ENCODE data around the gene CCL1. TPM values are rescaled to one million over a fixed set of nuclear protein-coding genes. Genes with fewer than 3 reads are reported as not detected.

Gene CCL1
- total and polyA plus RNA-seq, 4 experiments from 2014 or later = not detected

- Mint-ChIP-seq H3K4me3 (no peak overlapping the region), H3K4me1 (no peaks in the 10 kb centered on the region), H3K36me3 (no peaks in the 10 kb centered on the region), H3K27ac (peak overlapping the region in 1 of 7 donors; percentile 65), H3K9me3 (no peaks in the 10 kb centered on the region), H3K27me3 (peaks cover 3 to 4% of the 10 kb centered on the region in 2 donors)
- H3K27me3 ChIP-seq (ENCODE audit: insufficient read depth, low read length) = no peaks in the 10 kb centered on the region
- no peak overlapping the region for H3K27ac ChIP-seq (ENCODE audit: low read depth, low read length)
- intact Hi-C loops (cut with micrococcal nuclease) = no loop called here
- H3K9me3 ChIP-seq (ENCODE audit: control insufficient read depth in 1 of 2, low read length in 2 of 2) = no peaks in the 10 kb centered on the region
- ChIA-PET POLR2A (ENCODE audit: partially characterized antibody) (no interaction called here), CTCF (ENCODE audit: partially characterized antibody) (no interaction called here)
- H3K36me3 ChIP-seq (ENCODE audit: insufficient read depth, low read length) = no peaks in the 10 kb centered on the region
- H3K4me1 ChIP-seq (ENCODE audit: insufficient read depth, low read length) = no peaks in the 10 kb centered on the region
- DNase-seq = no peak
- no peak overlapping the region for H3K4me3 ChIP-seq (ENCODE audit: low read length in 2 of 2)
Observed at GRCh38 chr17:34401165-34401564, 38.1 kb upstream of the CCL1 start.

GRCh38 chr17:34400301-34400931 is 37.4 kb upstream of the CCL1 start:
- Histone ChIP-seq H3K4me1 (ENCODE audit: insufficient read depth, low read length) (no peaks in the 10 kb centered on the region), H3K27me3 (ENCODE audit: insufficient read depth, low read length) (no peaks in the 10 kb centered on the region), H3K27ac (ENCODE audit: low read depth, low read length) (no peak overlapping the region), H3K9me3 (ENCODE audit: control insufficient read depth in 1 of 2, low read length in 2 of 2) (no peaks in the 10 kb centered on the region), H3K36me3 (ENCODE audit: insufficient read depth, low read length) (no peaks in the 10 kb centered on the region), H3K4me3 (ENCODE audit: low read length in 2 of 2) (no peak overlapping the region)
- no peak overlapping the region for H3K27ac Mint-ChIP-seq
- no peak overlapping the region for H3K4me3 Mint-ChIP-seq
- ChIA-PET POLR2A (ENCODE audit: partially characterized antibody) (no interaction called here), CTCF (ENCODE audit: partially characterized antibody) (no interaction called here)
- intact Hi-C loops (cut with micrococcal nuclease) = no loop called here
- H3K9me3 Mint-ChIP-seq = no peaks in the 10 kb centered on the region
- no peak for DNase-seq
- no peaks in the 10 kb centered on the region for H3K36me3 Mint-ChIP-seq
- H3K4me1 Mint-ChIP-seq = no peaks in the 10 kb centered on the region
- H3K27me3 Mint-ChIP-seq = peaks cover 3 to 4% of the 10 kb centered on the region in 2 donors

GRCh38 chr17:34399725-34400124 is 36.7 kb upstream of the CCL1 start:
- Mint-ChIP-seq H3K9me3 (no peaks in the 10 kb centered on the region), H3K27me3 (peaks cover 3 to 6% of the 10 kb centered on the region in 2 donors), H3K4me3 (no peak overlapping the region), H3K27ac (no peak overlapping the region), H3K4me1 (no peaks in the 10 kb centered on the region), H3K36me3 (no peaks in the 10 kb centered on the region)
- no peaks in the 10 kb centered on the region for H3K36me3 ChIP-seq (ENCODE audit: insufficient read depth, low read length)
- CTCF ChIA-PET (ENCODE audit: partially characterized antibody) = interaction anchor here (0.8 kb wide), 1 partner anchor 12 kb away, joined by 3 read pairs; no protein-coding TSS in a partner anchor
- no peak overlapping the region for H3K27ac ChIP-seq (ENCODE audit: low read depth, low read length)
- POLR2A ChIA-PET (ENCODE audit: partially characterized antibody) = no interaction called here
- DNase-seq = no peak
- no peaks in the 10 kb centered on the region for H3K9me3 ChIP-seq (ENCODE audit: control insufficient read depth in 1 of 2, low read length in 2 of 2)
- no peaks in the 10 kb centered on the region for H3K4me1 ChIP-seq (ENCODE audit: insufficient read depth, low read length)
- H3K27me3 ChIP-seq (ENCODE audit: insufficient read depth, low read length) = no peaks in the 10 kb centered on the region
- no peak overlapping the region for H3K4me3 ChIP-seq (ENCODE audit: low read length in 2 of 2)
- intact Hi-C loops (cut with micrococcal nuclease) = no loop called here

GRCh38 chr17:34398990-34399389 is 36.0 kb upstream of the CCL1 start:
- Mint-ChIP-seq H3K4me1 (no peaks in the 10 kb centered on the region), H3K36me3 (no peaks in the 10 kb centered on the region), H3K27me3 (peaks cover 3 to 6% of the 10 kb centered on the region in 2 donors), H3K4me3 (no peak overlapping the region), H3K27ac (no peak overlapping the region), H3K9me3 (no peaks in the 10 kb centered on the region)
- intact Hi-C loops (cut with micrococcal nuclease) = no loop called here
- H3K9me3 ChIP-seq (ENCODE audit: control insufficient read depth in 1 of 2, low read length in 2 of 2) = no peaks in the 10 kb centered on the region
- H3K4me1 ChIP-seq (ENCODE audit: insufficient read depth, low read length) = no peaks in the 10 kb centered on the region
- DNase-seq = no peak
- ChIA-PET CTCF (ENCODE audit: partially characterized antibody) (interaction anchor here (0.8 to 1.0 kb wide), 2 partner anchors 12 to 38 kb away, joined by 3 read pairs; no protein-coding TSS in a partner anchor), POLR2A (ENCODE audit: partially characterized antibody) (no interaction called here)
- no peak overlapping the region for H3K4me3 ChIP-seq (ENCODE audit: low read length in 2 of 2)
- H3K27me3 ChIP-seq (ENCODE audit: insufficient read depth, low read length) = no peaks in the 10 kb centered on the region
- H3K27ac ChIP-seq (ENCODE audit: low read depth, low read length) = no peak overlapping the region
- no peaks in the 10 kb centered on the region for H3K36me3 ChIP-seq (ENCODE audit: insufficient read depth, low read length)

GRCh38 chr17:34397265-34397664 is 34.2 kb upstream of the CCL1 start:
- CTCF ChIA-PET (ENCODE audit: partially characterized antibody) = no interaction called here
- Histone ChIP-seq H3K9me3 (ENCODE audit: control insufficient read depth in 1 of 2, low read length in 2 of 2) (no peaks in the 10 kb centered on the region), H3K4me1 (ENCODE audit: insufficient read depth, low read length) (no peaks in the 10 kb centered on the region), H3K27ac (ENCODE audit: low read depth, low read length) (no peak overlapping the region), H3K36me3 (ENCODE audit: insufficient read depth, low read length) (no peaks in the 10 kb centered on the region), H3K4me3 (ENCODE audit: low read length in 2 of 2) (no peak overlapping the region), H3K27me3 (ENCODE audit: insufficient read depth, low read length) (no peaks in the 10 kb centered on the region)
- POLR2A ChIA-PET (ENCODE audit: partially characterized antibody) = no interaction called here
- Mint-ChIP-seq H3K4me3 (no peak overlapping the region), H3K27me3 (peaks cover 3 to 6% of the 10 kb centered on the region in 2 donors), H3K4me1 (no peaks in the 10 kb centered on the region), H3K36me3 (no peaks in the 10 kb centered on the region), H3K9me3 (no peaks in the 10 kb centered on the region), H3K27ac (no peak overlapping the region)
- DNase-seq = no peak
- intact Hi-C loops (cut with micrococcal nuclease) = no loop called here

GRCh38 chr17:34393401-34393800 is 30.4 kb upstream of the CCL1 start:
- no peaks in the 10 kb centered on the region for H3K4me1 ChIP-seq (ENCODE audit: insufficient read depth, low read length)
- no peak for DNase-seq
- no peaks in the 10 kb centered on the region for H3K9me3 ChIP-seq (ENCODE audit: control insufficient read depth in 1 of 2, low read length in 2 of 2)
- POLR2A ChIA-PET (ENCODE audit: partially characterized antibody) = no interaction called here
- CTCF ChIA-PET (ENCODE audit: partially characterized antibody) = no interaction called here
- H3K36me3 ChIP-seq (ENCODE audit: insufficient read depth, low read length) = no peaks in the 10 kb centered on the region
- H3K36me3 Mint-ChIP-seq = no peaks in the 10 kb centered on the region
- intact Hi-C loops (cut with micrococcal nuclease) = no loop called here
- H3K27me3 Mint-ChIP-seq = peaks cover 0 to 7% of the 10 kb centered on the region in 2 donors
- no peak overlapping the region for H3K27ac ChIP-seq (ENCODE audit: low read depth, low read length)
- H3K27me3 ChIP-seq (ENCODE audit: insufficient read depth, low read length) = no peaks in the 10 kb centered on the region
- H3K27ac Mint-ChIP-seq = no peak overlapping the region
- H3K4me1 Mint-ChIP-seq = peaks cover 0 to 6% (median 2%) of the 10 kb centered on the region in 4 donors
- H3K9me3 Mint-ChIP-seq = no peaks in the 10 kb centered on the region
- no peak overlapping the region for H3K4me3 ChIP-seq (ENCODE audit: low read length in 2 of 2)
- no peak overlapping the region for H3K4me3 Mint-ChIP-seq

GRCh38 chr17:34391241-34391640 is 28.2 kb upstream of the CCL1 start:
- ChIA-PET POLR2A (ENCODE audit: partially characterized antibody) (no interaction called here), CTCF (ENCODE audit: partially characterized antibody) (no interaction called here)
- Histone ChIP-seq H3K27me3 (ENCODE audit: insufficient read depth, low read length) (no peaks in the 10 kb centered on the region), H3K27ac (ENCODE audit: low read depth, low read length) (no peak overlapping the region), H3K4me3 (ENCODE audit: low read length in 2 of 2) (no peak overlapping the region), H3K4me1 (ENCODE audit: insufficient read depth, low read length) (no peaks in the 10 kb centered on the region), H3K36me3 (ENCODE audit: insufficient read depth, low read length) (no peaks in the 10 kb centered on the region), H3K9me3 (ENCODE audit: control insufficient read depth in 1 of 2, low read length in 2 of 2) (no peaks in the 10 kb centered on the region)
- intact Hi-C loops (cut with micrococcal nuclease) = no loop called here
- Mint-ChIP-seq H3K9me3 (no peaks in the 10 kb centered on the region), H3K27me3 (peaks cover 0 to 5% of the 10 kb centered on the region in 2 donors), H3K4me1 (peaks cover 0 to 11% (median 2%) of the 10 kb centered on the region in 4 donors), H3K4me3 (no peak overlapping the region), H3K27ac (no peak overlapping the region), H3K36me3 (no peaks in the 10 kb centered on the region)
- DNase-seq = no peak

GRCh38 chr17:34390649-34391048 is 27.6 kb upstream of the CCL1 start:
- ChIA-PET POLR2A (ENCODE audit: partially characterized antibody) (no interaction called here), CTCF (ENCODE audit: partially characterized antibody) (no interaction called here)
- no peaks in the 10 kb centered on the region for H3K36me3 Mint-ChIP-seq
- Histone ChIP-seq H3K4me1 (ENCODE audit: insufficient read depth, low read length) (no peaks in the 10 kb centered on the region), H3K27me3 (ENCODE audit: insufficient read depth, low read length) (no peaks in the 10 kb centered on the region), H3K4me3 (ENCODE audit: low read length in 2 of 2) (no peak overlapping the region), H3K9me3 (ENCODE audit: control insufficient read depth in 1 of 2, low read length in 2 of 2) (no peaks in the 10 kb centered on the region), H3K36me3 (ENCODE audit: insufficient read depth, low read length) (no peaks in the 10 kb centered on the region), H3K27ac (ENCODE audit: low read depth, low read length) (no peak overlapping the region)
- H3K27me3 Mint-ChIP-seq = peaks cover 4 to 6% of the 10 kb centered on the region in 2 donors
- peaks cover 0 to 11% (median 2%) of the 10 kb centered on the region in 4 donors for H3K4me1 Mint-ChIP-seq
- H3K4me3 Mint-ChIP-seq = no peak overlapping the region
- DNase-seq = no peak
- no peak overlapping the region for H3K27ac Mint-ChIP-seq
- H3K9me3 Mint-ChIP-seq = no peaks in the 10 kb centered on the region
- intact Hi-C loops (cut with micrococcal nuclease) = no loop called here
